Body of pancreas (tissue), 4 donors: Measurements from ENCODE around the gene TANC1.

Experiments
- POLR2A ChIP-seq, 3 donors: fragments of 450-650 bp; IDR thresholded peaks; one replicate each; pipeline ENCODE4 v1.6.1; 2016; ENCODE audit warnings: antibody characterized with exemption in 3 of 3, mild to moderate bottlenecking in 2 of 3
- TF ChIP-seq, protein P1 (sequence below), 7 experiments: fragments of 450-650 bp in 4 of 7; fragments of 200-600 bp in 3 of 7; sonication (generic) in 3 of 7; IDR thresholded peaks; one replicate each; pipeline ENCODE4 v1.5.1; 2016 to 2019; ENCODE audit warnings: antibody characterized with exemption in 7 of 7

DNA sequence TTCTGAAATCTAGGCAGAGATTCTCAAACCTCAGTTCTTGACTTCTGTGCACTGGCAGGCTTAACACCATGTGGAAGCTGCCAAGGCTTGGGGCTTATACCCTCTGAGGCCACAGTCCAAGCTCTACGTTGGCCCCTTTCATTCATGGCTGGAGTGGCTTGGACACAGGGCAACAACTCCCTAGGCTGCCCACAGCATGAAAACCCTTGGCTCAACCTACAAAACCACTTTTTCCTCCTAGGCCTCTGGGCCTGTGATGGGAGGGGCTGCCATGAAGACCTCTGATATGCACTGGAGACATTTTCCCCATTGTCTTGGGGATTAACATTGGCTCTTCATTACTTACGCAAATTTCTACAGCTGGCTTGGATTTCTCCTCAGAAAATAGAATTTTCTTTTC is 46.7 kb downstream of the TANC1 start:
- TF ChIP-seq, protein P1, sequence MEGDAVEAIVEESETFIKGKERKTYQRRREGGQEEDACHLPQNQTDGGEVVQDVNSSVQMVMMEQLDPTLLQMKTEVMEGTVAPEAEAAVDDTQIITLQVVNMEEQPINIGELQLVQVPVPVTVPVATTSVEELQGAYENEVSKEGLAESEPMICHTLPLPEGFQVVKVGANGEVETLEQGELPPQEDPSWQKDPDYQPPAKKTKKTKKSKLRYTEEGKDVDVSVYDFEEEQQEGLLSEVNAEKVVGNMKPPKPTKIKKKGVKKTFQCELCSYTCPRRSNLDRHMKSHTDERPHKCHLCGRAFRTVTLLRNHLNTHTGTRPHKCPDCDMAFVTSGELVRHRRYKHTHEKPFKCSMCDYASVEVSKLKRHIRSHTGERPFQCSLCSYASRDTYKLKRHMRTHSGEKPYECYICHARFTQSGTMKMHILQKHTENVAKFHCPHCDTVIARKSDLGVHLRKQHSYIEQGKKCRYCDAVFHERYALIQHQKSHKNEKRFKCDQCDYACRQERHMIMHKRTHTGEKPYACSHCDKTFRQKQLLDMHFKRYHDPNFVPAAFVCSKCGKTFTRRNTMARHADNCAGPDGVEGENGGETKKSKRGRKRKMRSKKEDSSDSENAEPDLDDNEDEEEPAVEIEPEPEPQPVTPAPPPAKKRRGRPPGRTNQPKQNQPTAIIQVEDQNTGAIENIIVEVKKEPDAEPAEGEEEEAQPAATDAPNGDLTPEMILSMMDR (IDR thresholded peaks at IDR 0.05) = no peak
- no peak for TF ChIP-seq POLR2A (IDR thresholded peaks at IDR 0.05)
